Subcutaneous adipose tissue (tissue), 4 donors: ENCODE data around the gene LGI2. TPM values are rescaled to one million over a fixed set of nuclear protein-coding genes. Genes with fewer than 3 reads are reported as not detected.

Experiments used
- total RNA-seq, 4 donors: library from RNA; depleted of rRNA; stranded (reverse); fragments of >200 nt; gene quantifications; one replicate each; pipeline ENCODE4 v1.1.0, GENCODE V29; 2016
- TF ChIP-seq, protein P1 (sequence below): fragments of 450-650 bp; IDR thresholded peaks from one replicate; pipeline ENCODE4 v1.5.1; 2016; ENCODE audit warnings: low read depth, mild to moderate bottlenecking, control low read depth, antibody characterized with exemption, moderate library complexity

The LGI2 gene
- total RNA-seq, 4 donors from 2014 or later: 1.7 to 4.4 (median 4.4) TPM

DNA sequence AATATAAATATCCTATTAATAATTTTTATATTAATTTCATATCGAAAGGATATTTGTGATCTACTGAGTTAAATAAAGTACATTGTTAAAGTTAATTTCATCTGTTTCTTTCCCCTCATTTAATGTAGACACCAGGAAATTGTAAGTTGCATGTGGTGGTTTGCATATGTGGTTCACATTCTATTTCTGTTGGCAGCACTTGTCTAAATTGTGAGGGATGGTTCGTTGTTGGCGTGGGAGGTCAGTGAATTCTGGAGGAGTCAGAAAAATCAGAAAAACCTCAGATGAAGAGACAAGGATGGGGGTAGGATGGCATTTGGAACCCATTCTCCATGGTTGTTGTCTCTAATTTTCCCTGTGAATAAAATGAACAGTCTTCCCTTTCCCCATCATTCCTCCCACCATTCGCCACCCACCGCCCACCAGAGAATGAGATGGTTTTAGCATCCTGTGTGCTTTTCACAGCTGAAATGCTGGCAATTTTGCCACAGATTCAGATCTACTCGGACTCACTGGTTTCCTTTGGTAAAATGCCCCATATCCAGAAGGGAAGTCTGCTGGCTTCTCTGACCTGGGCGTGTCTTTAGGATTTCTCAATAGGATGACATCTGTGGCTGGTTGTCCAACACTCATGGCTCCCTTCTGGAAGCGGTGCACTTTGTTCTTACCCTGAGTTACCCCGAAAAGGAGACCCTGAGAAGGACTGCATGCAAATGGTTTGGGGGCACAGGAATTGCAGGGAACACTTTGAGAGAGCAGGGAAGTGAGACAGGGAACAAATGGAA lies 52.3 kb downstream of the LGI2 start:
- TF ChIP-seq, protein P1, sequence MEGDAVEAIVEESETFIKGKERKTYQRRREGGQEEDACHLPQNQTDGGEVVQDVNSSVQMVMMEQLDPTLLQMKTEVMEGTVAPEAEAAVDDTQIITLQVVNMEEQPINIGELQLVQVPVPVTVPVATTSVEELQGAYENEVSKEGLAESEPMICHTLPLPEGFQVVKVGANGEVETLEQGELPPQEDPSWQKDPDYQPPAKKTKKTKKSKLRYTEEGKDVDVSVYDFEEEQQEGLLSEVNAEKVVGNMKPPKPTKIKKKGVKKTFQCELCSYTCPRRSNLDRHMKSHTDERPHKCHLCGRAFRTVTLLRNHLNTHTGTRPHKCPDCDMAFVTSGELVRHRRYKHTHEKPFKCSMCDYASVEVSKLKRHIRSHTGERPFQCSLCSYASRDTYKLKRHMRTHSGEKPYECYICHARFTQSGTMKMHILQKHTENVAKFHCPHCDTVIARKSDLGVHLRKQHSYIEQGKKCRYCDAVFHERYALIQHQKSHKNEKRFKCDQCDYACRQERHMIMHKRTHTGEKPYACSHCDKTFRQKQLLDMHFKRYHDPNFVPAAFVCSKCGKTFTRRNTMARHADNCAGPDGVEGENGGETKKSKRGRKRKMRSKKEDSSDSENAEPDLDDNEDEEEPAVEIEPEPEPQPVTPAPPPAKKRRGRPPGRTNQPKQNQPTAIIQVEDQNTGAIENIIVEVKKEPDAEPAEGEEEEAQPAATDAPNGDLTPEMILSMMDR: no peak

DNA sequence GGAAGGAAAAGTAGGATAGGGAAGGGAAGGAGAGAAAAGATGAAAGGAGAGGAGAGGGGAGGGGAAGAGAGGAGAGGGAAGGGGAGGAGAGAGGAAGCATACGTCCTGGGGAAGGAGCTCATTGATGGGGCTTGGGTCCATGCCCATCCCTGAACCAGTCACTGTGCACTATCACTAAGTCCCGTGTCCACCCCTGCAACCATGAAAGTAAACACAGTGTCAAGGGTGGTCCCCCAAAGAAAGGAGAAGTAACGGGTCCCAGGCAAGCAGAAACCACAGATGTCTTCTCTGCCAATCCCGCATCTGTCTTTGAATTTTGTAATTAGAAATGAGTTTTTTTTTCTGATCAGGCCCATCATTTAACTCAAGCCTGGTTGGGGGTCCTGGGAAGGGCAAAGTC lies 55.2 kb downstream of the LGI2 start:
- TF ChIP-seq, protein P1: no peak

DNA sequence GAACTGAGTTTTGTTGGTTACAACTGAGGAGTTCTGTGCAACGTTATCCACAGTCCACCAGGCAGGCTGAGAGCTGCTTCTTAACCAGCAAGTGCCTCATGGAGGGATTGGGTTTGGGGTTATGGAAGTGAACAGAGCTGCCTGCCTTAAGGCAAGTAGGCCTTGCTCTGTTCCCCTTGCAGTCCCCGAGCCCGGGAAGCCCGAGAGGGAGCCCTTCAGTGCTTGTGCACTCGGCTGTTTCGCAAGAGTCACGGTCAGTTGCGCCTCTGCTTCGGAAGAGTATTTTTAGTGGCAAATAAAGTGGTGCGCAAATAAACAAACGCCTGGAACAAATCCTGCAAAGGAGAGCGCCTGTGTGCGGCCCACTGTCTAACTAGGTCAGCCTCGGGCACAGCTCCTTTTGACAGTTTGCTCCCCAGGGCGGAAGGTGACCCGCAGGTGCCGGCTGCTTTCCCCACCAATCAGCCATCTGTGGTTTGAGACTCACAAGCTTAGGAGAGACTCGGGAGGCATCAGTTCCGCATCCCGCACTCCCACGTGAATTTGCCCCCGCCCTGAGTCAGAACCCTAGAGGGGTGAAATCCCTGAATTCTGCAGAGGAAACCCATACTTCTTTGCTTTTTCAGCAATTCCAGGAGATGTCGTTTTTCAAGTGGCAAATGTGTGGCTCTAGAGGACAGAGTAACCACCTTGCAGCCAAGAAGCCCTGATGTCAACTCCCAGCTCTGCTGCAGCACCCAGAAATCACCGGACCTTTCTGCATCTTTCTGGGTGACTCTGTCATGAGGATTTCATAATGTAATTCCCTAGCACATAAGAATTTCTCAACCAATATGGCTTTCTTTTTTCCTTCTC lies 56.8 kb downstream of the LGI2 start:
- TF ChIP-seq, protein P1: no peak

DNA sequence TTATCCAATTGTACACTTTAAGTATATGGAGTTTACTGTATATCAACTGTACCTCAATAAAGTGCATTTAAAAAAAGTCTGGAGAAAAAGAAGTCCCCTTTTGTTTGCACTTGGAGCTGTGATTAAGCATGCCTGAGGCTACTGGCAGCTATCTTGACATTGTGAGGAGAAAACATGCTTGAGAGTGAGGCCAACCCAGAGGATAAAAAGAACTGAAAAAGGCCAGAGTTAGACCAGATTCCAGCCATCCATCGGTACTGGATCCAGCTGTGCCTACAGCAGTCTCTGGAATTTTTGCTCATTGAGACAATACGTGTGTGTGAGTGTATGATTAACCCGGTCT lies 57.4 kb downstream of the LGI2 start:
- TF ChIP-seq, protein P1: no peak

DNA sequence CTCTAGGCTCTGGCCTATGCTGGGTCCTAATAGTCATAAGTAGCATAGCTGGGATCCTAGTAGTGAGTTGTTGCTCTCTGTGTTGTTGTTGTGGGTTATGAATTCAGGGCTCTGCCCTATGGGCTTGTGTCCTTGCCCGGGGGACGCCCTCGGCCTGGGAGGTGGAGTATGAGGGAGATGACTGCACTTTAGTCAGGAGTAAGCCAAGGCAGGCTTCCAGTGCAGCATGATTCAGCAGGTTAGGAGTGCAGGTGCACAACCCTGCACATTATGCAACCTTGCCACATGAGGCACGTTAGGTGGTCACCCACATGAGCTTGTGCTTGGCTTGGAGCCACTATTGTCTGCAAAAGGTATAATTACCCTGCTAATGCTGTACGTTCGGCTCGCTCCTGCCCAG lies 59.6 kb downstream of the LGI2 start:
- TF ChIP-seq, protein P1: no peak

DNA sequence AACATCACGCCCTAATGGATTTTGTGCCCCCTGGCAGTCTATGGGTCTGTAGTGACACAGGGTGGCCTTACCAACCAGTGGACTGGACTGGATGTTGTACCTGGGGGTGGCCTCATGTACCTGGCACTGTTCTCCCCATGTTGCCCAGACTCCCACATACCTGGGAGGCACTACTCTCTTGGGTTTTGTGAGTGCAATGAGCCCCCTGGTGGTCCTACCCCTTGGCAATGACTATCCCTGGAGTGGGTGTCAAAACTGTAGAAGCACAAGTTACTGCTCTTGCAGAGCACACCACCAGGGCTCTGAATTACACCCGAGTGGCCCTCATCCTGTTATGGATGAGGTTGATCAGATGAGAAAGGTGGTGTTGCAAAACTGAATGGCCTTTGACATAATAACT lies 60.1 kb downstream of the LGI2 start:
- TF ChIP-seq, protein P1: no peak

DNA sequence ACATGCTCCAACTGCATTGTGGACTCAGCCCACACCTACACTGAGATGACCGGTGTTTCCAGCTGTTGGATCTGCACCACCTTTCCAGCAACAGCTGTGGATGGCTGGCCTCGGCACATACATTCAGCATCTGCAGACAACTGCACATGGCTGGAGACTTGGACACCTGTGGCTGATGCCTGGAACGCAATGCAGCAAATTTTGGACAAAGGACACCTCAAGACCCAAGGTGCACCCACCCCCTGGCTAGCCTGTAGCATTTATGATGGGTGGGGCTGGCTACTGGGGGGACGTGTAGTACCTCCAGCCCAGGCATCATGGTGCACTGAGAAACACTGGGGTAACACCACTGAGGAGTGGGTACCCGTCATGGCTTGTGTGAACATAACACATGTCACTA lies 60.6 kb downstream of the LGI2 start:
- TF ChIP-seq, protein P1: no peak
